AG20443 (cell line): ENCODE data around the gene FAM120AOS.

Experiments
- DNase-seq: peaks from one replicate; pipeline ENCODE4 v3.0.0; 2012; ENCODE audit warnings: low spot score, mixed read lengths

Gene FAM120AOS

GRCh38 chr9:93453047-93453914 lies at the start of gene FAM120AOS:
Gene FAM120AOS, minus strand, starts transcription at chr9:93453581. Its CDS starts 872 bp downstream, at chr9:93452709.
- peak; percentile 94 for DNase-seq

- peak; percentile 56 for DNase-seq
Measured at GRCh38 chr9:93501406-93501805, 48.0 kb upstream of the FAM120AOS start.

GRCh38 chr9:93500571-93501298 lies 47.4 kb upstream of the FAM120AOS start:
- no peak for DNase-seq

GRCh38 chr9:93496285-93496684 lies 42.9 kb upstream of the FAM120AOS start:
- peak; percentile 44 for DNase-seq

GRCh38 chr9:93493949-93494348 lies 40.6 kb upstream of the FAM120AOS start:
- no peak for DNase-seq

GRCh38 chr9:93492327-93492726 lies 38.9 kb upstream of the FAM120AOS start:
- DNase-seq, result no peak

- DNase-seq, result no peak
Measured at GRCh38 chr9:93491593-93492232, 38.3 kb upstream of the FAM120AOS start.

GRCh38 chr9:93488244-93488643 lies 34.9 kb upstream of the FAM120AOS start:
- no peak for DNase-seq

- DNase-seq, result no peak
Measured at GRCh38 chr9:93486268-93486667, 32.9 kb upstream of the FAM120AOS start.

- no peak for DNase-seq
Measured at GRCh38 chr9:93483497-93483896, 30.1 kb upstream of the FAM120AOS start.

- no peak for DNase-seq
Measured at GRCh38 chr9:93480728-93481324, 27.4 kb upstream of the FAM120AOS start.

- DNase-seq, result no peak
Measured at GRCh38 chr9:93480262-93480661, 26.9 kb upstream of the FAM120AOS start.

- peak; percentile 50 for DNase-seq
Measured at GRCh38 chr9:93479726-93480125, 26.3 kb upstream of the FAM120AOS start.

GRCh38 chr9:93477397-93477796 lies 24.0 kb upstream of the FAM120AOS start:
- no peak for DNase-seq

GRCh38 chr9:93476924-93477323 lies 23.5 kb upstream of the FAM120AOS start:
- DNase-seq, result no peak

GRCh38 chr9:93475856-93476255 lies 22.5 kb upstream of the FAM120AOS start:
- no peak for DNase-seq

- DNase-seq, result no peak
Measured at GRCh38 chr9:93475108-93475507, 21.7 kb upstream of the FAM120AOS start.

- DNase-seq, result peak; percentile 29
Measured at GRCh38 chr9:93473411-93473810, 20.0 kb upstream of the FAM120AOS start.

- DNase-seq, result peak; percentile 41
Measured at GRCh38 chr9:93471124-93471523, 17.7 kb upstream of the FAM120AOS start.

- DNase-seq, result no peak
Measured at GRCh38 chr9:93470391-93470790, 17.0 kb upstream of the FAM120AOS start.

GRCh38 chr9:93468763-93469456 lies 15.5 kb upstream of the FAM120AOS start:
- peak; percentile 65 for DNase-seq

GRCh38 chr9:93467462-93467861 lies 14.1 kb upstream of the FAM120AOS start:
- no peak for DNase-seq
